Adrenal gland (tissue), 12 donors: ENCODE results near the gene KLKB1. TPM values are rescaled to one million over a fixed set of nuclear protein-coding genes. Genes with fewer than 3 reads are reported as not detected.
A peak's percentile ranks its signal among the peaks of the same experiment; 100 is the strongest.

Experiments
- DNase-seq, 7 donors: peaks; one replicate each; pipeline ENCODE4 v3.0.0-alpha.2; 2019 to 2020
- H3K27ac ChIP-seq, 5 donors: fragments of 200-600 bp; sonication (generic) in 4 of 5; 1 replicate in 3 of 5; 2 replicates in 2 of 5; pipeline versions ENCODE4 v1.5.1 to v1.8.0; 2016 to 2020; ENCODE audit warnings: mild to moderate bottlenecking in 1 of 5
- H3K27me3 ChIP-seq: fragments of 200-600 bp; 2 replicates; pipeline ENCODE4 v1.8.0; 2021
- H3K36me3 ChIP-seq, 2 donors: fragments of 200-600 bp; replicated peaks in 1 of 2; 1 replicate in 1 of 2; 2 replicates in 1 of 2; pipeline versions ENCODE4 v1.5.1 to v1.8.0; 2018 to 2022
- H3K4me1 ChIP-seq, 2 donors: fragments of 200-600 bp; replicated peaks in 1 of 2; 1 replicate in 1 of 2; 2 replicates in 1 of 2; pipeline versions ENCODE4 v1.5.1 to v1.8.0; 2018 to 2021
- H3K4me3 ChIP-seq, 4 donors: fragments of 200-600 bp; sonication (generic) in 3 of 4; one replicate each; pipeline ENCODE4 v1.5.1; 2016 to 2018
- H3K9me3 ChIP-seq, 3 donors: fragments of 200-600 bp; sonication (generic) in 1 of 3; replicated peaks in 1 of 3; 1 replicate in 2 of 3; 2 replicates in 1 of 3; pipeline versions ENCODE4 v1.5.1 to v1.8.0; 2016 to 2021
- CTCF ChIP-seq, 6 experiments: fragments of 450-650 bp in 4 of 6; fragments of 200-600 bp in 2 of 6; sonication (generic) in 1 of 6; IDR thresholded peaks; 1 replicate in 5 of 6; 2 replicates in 1 of 6; pipeline versions ENCODE4 v1.5.1 to v1.8.0; 2016 to 2021; ENCODE audit warnings: antibody characterized with exemption in 6 of 6, mild to moderate bottlenecking in 2 of 6, moderate library complexity in 1 of 6
- POLR2A ChIP-seq, 2 donors: fragments of 450-650 bp; IDR thresholded peaks; one replicate each; pipeline ENCODE4 v1.6.1; 2017; ENCODE audit warnings: antibody characterized with exemption in 2 of 2, mild to moderate bottlenecking in 2 of 2, moderate library complexity in 1 of 2
- WGBS, 4 donors: extraction: QIAGEN DNeasy Blood & Tissue Kit in 2 of 4; methylation state at CpG; one replicate each; pipeline versions ENCODE4 v1.1.5 to v1.1.7; 2013 to 2017; 5-methylcytosine and 5-hydroxymethylcytosine counted together
- intact Hi-C, 2 donors: fragments of 100-400 bp; cut with DNase I; formaldehyde crosslinking; loops; one replicate each; pipeline versions ENCODE4 v1.14.1 to v1.15.0; 2022 to 2023
- polyA plus RNA-seq, 3 donors: library from polyadenylated mRNA; stranded (reverse); fragments of 200-250 nt in 2 of 3; fragments of 350-450 nt in 1 of 3; fragmentation: Illumina TruSeq in 1 of 3; extraction: RNeasy Lipid Tissue Mini Kit (QIAGEN cat#74804) in 1 of 3; gene quantifications; one replicate each; pipeline ENCODE4 v1.2.3, GENCODE V29; 2013 to 2014
- total RNA-seq, 9 donors: library from RNA; depleted of rRNA in 4 of 9; stranded (reverse); fragments of >200 nt in 4 of 9; fragments of 120-200 nt in 1 of 9; fragmentation: NEBNext Ultra II Directional in 1 of 9; extraction: Animal tissue kit (Norgen Biotek cat#: 25700) in 1 of 9; gene quantifications; one replicate each; pipeline versions ENCODE4 v1.1.0 to v1.2.4, GENCODE V29; 2013 to 2023
- donor health status: healthy with polysubstance abuse.
- donor health status: Bipolar disorder and iron deficiency.
- donor health status: DM: yes; HTN: yes; CAD: no.
- donor health status: DM: no; HTN: no; CAD: no.
- donor health status: DM: no; HTN: no; CAD: no.
- donor health status: DM: yes; HTN: yes; CAD: no.

KLKB1 gene
- total and polyA plus RNA-seq, 12 donors, result 0.35 to 5.9 (median 0.80) TPM

DNA sequence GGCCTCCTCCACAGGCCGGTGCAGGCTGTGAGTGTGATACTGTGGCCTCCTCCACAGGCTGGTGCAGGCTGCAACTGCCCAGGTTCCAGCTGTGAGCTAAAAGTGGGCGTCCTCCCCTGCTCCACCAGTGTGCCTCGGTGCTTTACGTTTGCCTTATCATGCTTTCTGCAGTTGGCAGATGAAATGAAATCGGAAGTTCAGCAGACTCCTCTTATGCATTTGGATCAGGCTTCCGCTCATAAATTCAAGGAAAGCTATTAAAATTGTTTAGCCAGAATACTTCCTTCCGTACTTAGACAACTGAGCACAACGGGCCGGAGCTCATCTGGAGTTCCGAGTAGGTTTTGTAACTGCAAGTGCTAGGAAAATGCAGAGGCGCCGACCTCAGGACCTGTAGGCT is 23.9 kb upstream of the KLKB1 start:
- Histone ChIP-seq H3K4me1 (no peaks in the 10 kb centered on the region), H3K27ac (peak overlapping the region in 2 of 5 donors; percentile 76 to 81), H3K4me3 (no peak overlapping the region), H3K36me3 (peaks cover 0 to 7% of the 10 kb centered on the region in 2 donors), H3K9me3 (no peaks in the 10 kb centered on the region), H3K27me3 (no peaks in the 10 kb centered on the region)
- WGBS, 4 donors, result 46 to 73% (median 52%) methylated on average over 9 to 12 of the region's 12 CpGs
- DNase-seq, result peak in 2 of 7 donors; percentile 35 to 44
- TF ChIP-seq CTCF (IDR thresholded peaks at IDR 0.05), result no peak
- TF ChIP-seq POLR2A (IDR thresholded peaks at IDR 0.05), result no peak
- intact Hi-C loops, result no loop called here

DNA sequence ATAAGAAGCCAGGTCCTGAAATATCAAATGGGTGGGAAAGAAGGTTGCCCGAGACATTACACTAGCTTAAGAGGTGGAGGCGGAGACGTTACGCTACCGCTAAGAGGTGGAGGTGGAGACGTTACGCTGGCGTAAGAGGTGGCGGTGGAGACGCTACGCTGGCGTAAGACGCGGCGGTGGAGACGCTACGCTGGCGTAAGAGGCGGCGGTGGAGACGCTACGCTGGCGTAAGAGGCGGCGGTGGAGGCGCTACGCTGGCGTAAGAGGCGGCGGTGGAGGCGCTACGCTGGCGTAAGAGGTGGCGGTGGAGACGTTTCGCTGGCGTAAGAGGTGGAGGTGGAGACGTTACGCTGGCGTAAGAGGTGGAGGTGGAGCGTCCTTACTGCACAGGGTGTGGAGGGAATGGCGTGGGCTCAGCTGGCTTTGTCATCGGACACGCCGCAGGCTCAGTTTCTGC is 23.2 kb upstream of the KLKB1 start:
- H3K27ac ChIP-seq, result peak overlapping the region in 2 of 5 donors; percentile 76 to 81
- H3K4me1 ChIP-seq, result no peaks in the 10 kb centered on the region
- H3K27me3 ChIP-seq, result no peaks in the 10 kb centered on the region
- peaks cover 0 to 3% of the 10 kb centered on the region in 2 donors for H3K36me3 ChIP-seq
- WGBS, 4 donors, result 53 to 86% (median 60%) methylated on average over 44 to 45 of the region's 45 CpGs
- H3K4me3 ChIP-seq, result peak overlapping the region in 1 of 4 donors; percentile 35
- H3K9me3 ChIP-seq, result no peaks in the 10 kb centered on the region
- intact Hi-C loops, result no loop called here
- no peak for TF ChIP-seq POLR2A (IDR thresholded peaks at IDR 0.05)
- no peak for TF ChIP-seq CTCF (IDR thresholded peaks at IDR 0.05)
- DNase-seq, result peak in 3 of 7 donors; percentile 57 to 66 (median 62)

DNA sequence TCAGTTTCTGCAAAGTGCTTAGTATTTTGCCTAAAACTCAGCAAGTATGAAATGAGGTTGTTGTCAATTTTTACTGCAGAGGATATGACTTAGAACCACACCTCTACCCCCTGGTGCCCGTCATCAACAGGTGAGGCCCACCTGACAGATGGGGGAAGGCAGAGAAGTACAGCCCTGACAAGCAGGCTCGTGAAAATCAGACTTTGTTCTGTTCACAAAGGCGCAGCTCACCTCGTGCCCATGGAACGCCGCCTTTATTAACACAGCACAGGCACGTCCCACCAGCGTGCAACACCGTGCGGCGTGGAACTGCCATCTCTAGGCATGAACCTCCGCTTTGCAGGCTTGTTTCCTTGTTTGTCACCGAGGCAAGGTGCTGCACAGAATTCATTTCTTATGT is 22.6 kb upstream of the KLKB1 start:
- Histone ChIP-seq H3K27ac (peak overlapping the region in 2 of 5 donors; percentile 76 to 81), H3K4me3 (peak overlapping the region in 1 of 4 donors; percentile 35)
- WGBS, 4 donors, result 80 to 94% (median 84%) methylated on average over 13 of the region's 13 CpGs

GRCh38 chr4:186205156-186205555 is 22.2 kb upstream of the KLKB1 start:
- intact Hi-C loops, result no loop called here
- Histone ChIP-seq H3K4me3 (no peak overlapping the region), H3K36me3 (no peaks in the 10 kb centered on the region), H3K27me3 (no peaks in the 10 kb centered on the region), H3K9me3 (no peaks in the 10 kb centered on the region), H3K4me1 (no peaks in the 10 kb centered on the region), H3K27ac (peak overlapping the region in 2 of 5 donors; percentile 76 to 81)
- no peak for DNase-seq
- no peak for TF ChIP-seq CTCF (IDR thresholded peaks at IDR 0.05)
- TF ChIP-seq POLR2A (IDR thresholded peaks at IDR 0.05), result no peak
- 84 to 90% (median 87%) methylated on average over 8 of the region's 8 CpGs for WGBS, 4 donors

More for the DNA sequence above, 22.6 kb upstream of the KLKB1 start:
- intact Hi-C loops, result no loop called here
- DNase-seq, result no peak
- no peaks in the 10 kb centered on the region for H3K36me3 ChIP-seq
- no peaks in the 10 kb centered on the region for H3K9me3 ChIP-seq
- H3K4me1 ChIP-seq, result no peaks in the 10 kb centered on the region
- no peaks in the 10 kb centered on the region for H3K27me3 ChIP-seq
- TF ChIP-seq CTCF (IDR thresholded peaks at IDR 0.05), result no peak
- TF ChIP-seq POLR2A (IDR thresholded peaks at IDR 0.05), result no peak
